Mammary epithelial cell (primary cell): Measurements from ENCODE around the gene NUDC.

Source experiments
- EZH2 ChIP-seq: IDR thresholded peaks from 2 replicates; pipeline ENCODE4 v1.6.1; 2012; ENCODE audit warnings: low read length, inconsistent platforms, borderline replicate concordance
- TF ChIP-seq, protein P1 (sequence below), 2 donors: IDR thresholded peaks in 1 of 2; conservative IDR thresholded peaks in 1 of 2; 2 replicates each; pipeline ENCODE4 v1.5.1; 2011 to 2012; ENCODE audit warnings: inconsistent platforms in 2 of 2, low read length in 2 of 2, mild to moderate bottlenecking in 2 of 2, control low read depth in 1 of 2, low read depth in 1 of 2; ENCODE audit not compliant: insufficient read depth in 1 of 2; ENCODE audit errors: extremely low read depth in 1 of 2

DNA sequence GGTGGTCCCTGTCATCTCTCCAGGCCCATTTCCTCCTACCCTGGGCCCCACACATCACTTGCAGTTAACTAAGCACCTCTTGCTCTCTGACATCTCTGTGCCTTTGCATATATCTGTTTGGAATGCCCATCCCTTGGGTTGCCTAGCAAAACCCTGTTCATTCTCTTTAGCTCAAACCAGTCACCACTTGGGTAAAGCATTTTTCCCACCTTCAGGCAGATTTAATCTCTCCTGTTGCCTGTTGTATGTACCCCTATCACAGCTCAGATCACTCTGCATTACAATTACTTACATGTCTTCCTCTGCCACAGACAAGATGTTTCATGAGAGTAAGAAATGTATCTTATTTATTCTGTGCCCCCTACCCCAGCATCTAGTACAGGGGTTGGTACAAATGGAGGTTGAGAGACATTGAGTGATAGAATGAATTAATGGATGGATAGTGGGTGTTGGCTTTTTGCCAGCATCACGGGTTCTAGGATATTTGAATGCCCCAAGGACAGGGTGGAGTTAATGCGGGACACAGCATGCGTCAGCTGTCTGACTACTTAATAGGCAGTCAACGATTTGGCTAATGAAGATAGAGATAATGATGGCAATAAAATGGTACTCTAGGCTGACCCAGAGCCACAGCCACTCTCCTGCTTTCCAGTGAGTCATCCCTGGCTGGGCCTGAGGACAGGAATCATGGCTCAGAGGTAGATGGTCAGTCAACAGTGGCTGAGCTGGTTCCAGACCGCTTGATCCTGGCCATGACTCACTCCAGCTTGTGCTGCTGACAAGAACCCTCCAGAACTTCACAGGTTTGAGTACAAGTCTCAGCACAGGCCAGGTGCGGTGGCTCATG is 14.2 kb upstream of the NUDC start:
- TF ChIP-seq, protein P1, sequence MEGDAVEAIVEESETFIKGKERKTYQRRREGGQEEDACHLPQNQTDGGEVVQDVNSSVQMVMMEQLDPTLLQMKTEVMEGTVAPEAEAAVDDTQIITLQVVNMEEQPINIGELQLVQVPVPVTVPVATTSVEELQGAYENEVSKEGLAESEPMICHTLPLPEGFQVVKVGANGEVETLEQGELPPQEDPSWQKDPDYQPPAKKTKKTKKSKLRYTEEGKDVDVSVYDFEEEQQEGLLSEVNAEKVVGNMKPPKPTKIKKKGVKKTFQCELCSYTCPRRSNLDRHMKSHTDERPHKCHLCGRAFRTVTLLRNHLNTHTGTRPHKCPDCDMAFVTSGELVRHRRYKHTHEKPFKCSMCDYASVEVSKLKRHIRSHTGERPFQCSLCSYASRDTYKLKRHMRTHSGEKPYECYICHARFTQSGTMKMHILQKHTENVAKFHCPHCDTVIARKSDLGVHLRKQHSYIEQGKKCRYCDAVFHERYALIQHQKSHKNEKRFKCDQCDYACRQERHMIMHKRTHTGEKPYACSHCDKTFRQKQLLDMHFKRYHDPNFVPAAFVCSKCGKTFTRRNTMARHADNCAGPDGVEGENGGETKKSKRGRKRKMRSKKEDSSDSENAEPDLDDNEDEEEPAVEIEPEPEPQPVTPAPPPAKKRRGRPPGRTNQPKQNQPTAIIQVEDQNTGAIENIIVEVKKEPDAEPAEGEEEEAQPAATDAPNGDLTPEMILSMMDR (conservative IDR thresholded peaks at IDR 0.05 in 1 of 2, IDR thresholded peaks at IDR 0.05 in 1 of 2; ENCODE audit: extremely low read depth in 1 of 2, insufficient read depth in 1 of 2, low read depth in 1 of 2, low read length in 2 of 2): no peak
- no peak for TF ChIP-seq EZH2
